GM23338 (cell line): ENCODE results near the gene PAK4. TPM values are rescaled to one million over a fixed set of nuclear protein-coding genes. Genes with fewer than 3 reads are reported as not detected.

Experiments
- ATAC-seq: fragments of 200-7000 bp; cut with Tn5 transposase; 3 replicates; pipeline ENCODE4 v1.9.1; 2020
- DNase-seq: peaks from one replicate; pipeline ENCODE4 v3.0.0-alpha.2; 2015; ENCODE audit warnings: low spot score
- H2AFZ ChIP-seq: fragments of 200-600 bp; sonication (generic); 2 replicates; pipeline ENCODE4 v1.8.0; 2016; ENCODE audit warnings: antibody characterized with exemption, mild to moderate bottlenecking, moderate library complexity
- H3F3A ChIP-seq: fragments of 200-600 bp; sonication (generic); replicated peaks from 2 replicates; pipeline ENCODE4 v1.8.0; 2017; ENCODE audit warnings: antibody characterized with exemption, mixed run types, low read depth
- H3K27ac ChIP-seq: fragments of 200-600 bp; sonication (generic); 2 replicates; pipeline ENCODE4 v1.6.1; 2016; ENCODE audit warnings: low read depth
- H3K27me3 ChIP-seq: fragments of 200-600 bp; sonication (generic); 2 replicates; pipeline ENCODE4 v1.8.0; 2016; ENCODE audit warnings: mild to moderate bottlenecking, mixed run types, moderate library complexity; ENCODE audit not compliant: insufficient read depth
- H3K36me3 ChIP-seq: fragments of 200-600 bp; sonication (generic); 2 replicates; pipeline ENCODE4 v1.8.0; 2016; ENCODE audit warnings: mild to moderate bottlenecking; ENCODE audit not compliant: insufficient read depth
- H3K4me1 ChIP-seq: fragments of 200-600 bp; sonication (generic); 2 replicates; pipeline ENCODE4 v1.8.0; 2016; ENCODE audit warnings: mild to moderate bottlenecking, moderate library complexity; ENCODE audit not compliant: insufficient read depth
- H3K4me2 ChIP-seq: fragments of 200-600 bp; sonication (generic); 2 replicates; pipeline ENCODE4 v1.7.1; 2017; ENCODE audit warnings: mixed run types
- H3K4me3 ChIP-seq: fragments of 200-600 bp; sonication (generic); 2 replicates; pipeline ENCODE4 v1.6.1; 2016; ENCODE audit warnings: mixed run types
- H3K79me2 ChIP-seq: fragments of 200-600 bp; sonication (generic); replicated peaks from 2 replicates; pipeline ENCODE4 v1.8.0; 2017; ENCODE audit warnings: mild to moderate bottlenecking; ENCODE audit not compliant: insufficient read depth
- H3K9me2 ChIP-seq: fragments of 200-600 bp; sonication (generic); 2 replicates; pipeline ENCODE4 v1.8.0; 2017; ENCODE audit not compliant: insufficient read depth
- H4K20me1 ChIP-seq: fragments of 200-600 bp; sonication (generic); replicated peaks from 2 replicates; pipeline ENCODE4 v1.8.0; 2017; ENCODE audit warnings: mild to moderate bottlenecking; ENCODE audit not compliant: insufficient read depth
- H3K27ac Mint-ChIP-seq: 2 replicates; pipeline ENCODE4 v1.8.0; 2020; ENCODE audit warnings: inconsistent platforms, mild to moderate bottlenecking, moderate library complexity, mixed read lengths
- H3K27me3 Mint-ChIP-seq: 3 replicates; pipeline ENCODE4 v1.8.0; 2022; ENCODE audit warnings: low read depth, mild to moderate bottlenecking, moderate library complexity, mixed read lengths, inconsistent platforms; ENCODE audit not compliant: insufficient read depth, poor library complexity
- H3K36me3 Mint-ChIP-seq: 3 replicates; pipeline ENCODE4 v1.8.0; 2021; ENCODE audit warnings: low read depth, mild to moderate bottlenecking, inconsistent platforms, moderate library complexity, mixed read lengths
- H3K4me1 Mint-ChIP-seq: 3 replicates; pipeline ENCODE4 v1.8.0; 2020; ENCODE audit warnings: mild to moderate bottlenecking, inconsistent platforms, mixed read lengths
- H3K4me3 Mint-ChIP-seq: 3 replicates; pipeline ENCODE4 v1.8.0; 2021; ENCODE audit warnings: moderate library complexity, mild to moderate bottlenecking, inconsistent platforms, mixed read lengths
- H3K9me3 Mint-ChIP-seq: 3 replicates; pipeline ENCODE4 v1.8.0; 2020; ENCODE audit warnings: moderate library complexity, mild to moderate bottlenecking, inconsistent platforms, mixed read lengths
- JUNB ChIP-seq: IDR thresholded peaks from one replicate; pipeline ENCODE4 v1.6.1; 2016; ENCODE audit warnings: antibody characterized with exemption; ENCODE audit not compliant: unreplicated experiment
- polyA plus RNA-seq: library from polyadenylated mRNA; unstranded; fragments of >200 nt; fragmentation: Nextera tagmentation; extraction: Ambion mirVana; gene quantifications from 2 replicates; pipeline ENCODE4 v1.2.1, GENCODE V29; 2016
- total RNA-seq: library from RNA; depleted of rRNA; stranded (reverse); fragments of >200 nt; shearing (Covaris generic); gene quantifications from 2 replicates; pipeline ENCODE4 v1.2.3, GENCODE V29; 2014
- TF ChIP-seq, protein P1 (sequence below): IDR thresholded peaks from one replicate; pipeline ENCODE4 v1.6.1; 2018; ENCODE audit warnings: antibody characterized with exemption; ENCODE audit not compliant: unreplicated experiment
- TF ChIP-seq, protein P2 (sequence below): fragments of 250-450 bp; sonication (Bioruptor Pico); IDR thresholded peaks from 2 replicates; pipeline ENCODE4 v1.5.0; 2020; ENCODE audit warnings: mild to moderate bottlenecking, moderate library complexity

Gene PAK4
- total and polyA plus RNA-seq, 2 experiments from 2014 or later, result 28.7 to 35.4 TPM

DNA sequence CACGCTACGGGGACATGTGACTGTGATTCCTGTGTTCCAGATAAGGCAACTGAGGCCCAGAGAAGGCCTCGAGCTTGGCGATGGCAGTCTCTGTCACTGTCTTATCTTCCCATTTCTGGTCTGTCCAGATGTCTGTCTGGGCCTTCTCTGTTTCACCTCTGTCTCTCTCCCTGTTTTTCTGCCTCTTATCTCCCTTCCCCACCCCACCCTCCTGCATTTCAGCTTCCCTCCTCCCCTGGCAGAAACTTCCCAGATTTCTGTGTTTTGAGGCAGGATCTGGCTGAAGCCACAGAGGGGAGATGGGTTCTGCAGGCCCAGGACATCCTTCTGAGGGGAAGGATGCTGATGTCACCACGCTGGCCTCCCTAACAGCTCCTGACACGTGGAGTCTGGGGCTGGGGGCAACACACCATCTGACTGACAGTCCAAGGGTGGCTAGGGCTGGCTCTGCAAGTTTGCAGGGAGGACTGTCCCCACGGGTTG lies 14.4 kb downstream of the PAK4 start:
- Histone ChIP-seq H3K36me3 (no peaks in the 10 kb centered on the region), H3K27ac (peak overlapping the region; percentile 84; the same call in 1 of the 2 replicates), H3K4me1 (peaks cover 66% of the 10 kb centered on the region), H3K9me2 (no peaks in the 10 kb centered on the region), H3K79me2 (peaks cover 95% of the 10 kb centered on the region), H3K27me3 (no peaks in the 10 kb centered on the region), H4K20me1 (peaks cover 8% of the 10 kb centered on the region), H3K4me3 (peak overlapping the region; percentile 44; the same call in 1 of the 2 replicates), H2AFZ (no peak overlapping the region), H3F3A (0 out of 2 replicates have a peak, but pooled peaks cover 4% of the 10 kb centered on the region), H3K4me2 (peak overlapping the region; percentile 78)
- Mint-ChIP-seq H3K36me3 (no peaks in the 10 kb centered on the region), H3K4me3 (peak overlapping the region; percentile 53; the same call in 1 of the 3 replicates), H3K27me3 (peaks cover 23% of the 10 kb centered on the region), H3K27ac (no peak overlapping the region), H3K9me3 (no peaks in the 10 kb centered on the region), H3K4me1 (peaks cover 85% of the 10 kb centered on the region)
- DNase-seq (no peak), ATAC-seq (no peak)
- TF ChIP-seq, protein P1, sequence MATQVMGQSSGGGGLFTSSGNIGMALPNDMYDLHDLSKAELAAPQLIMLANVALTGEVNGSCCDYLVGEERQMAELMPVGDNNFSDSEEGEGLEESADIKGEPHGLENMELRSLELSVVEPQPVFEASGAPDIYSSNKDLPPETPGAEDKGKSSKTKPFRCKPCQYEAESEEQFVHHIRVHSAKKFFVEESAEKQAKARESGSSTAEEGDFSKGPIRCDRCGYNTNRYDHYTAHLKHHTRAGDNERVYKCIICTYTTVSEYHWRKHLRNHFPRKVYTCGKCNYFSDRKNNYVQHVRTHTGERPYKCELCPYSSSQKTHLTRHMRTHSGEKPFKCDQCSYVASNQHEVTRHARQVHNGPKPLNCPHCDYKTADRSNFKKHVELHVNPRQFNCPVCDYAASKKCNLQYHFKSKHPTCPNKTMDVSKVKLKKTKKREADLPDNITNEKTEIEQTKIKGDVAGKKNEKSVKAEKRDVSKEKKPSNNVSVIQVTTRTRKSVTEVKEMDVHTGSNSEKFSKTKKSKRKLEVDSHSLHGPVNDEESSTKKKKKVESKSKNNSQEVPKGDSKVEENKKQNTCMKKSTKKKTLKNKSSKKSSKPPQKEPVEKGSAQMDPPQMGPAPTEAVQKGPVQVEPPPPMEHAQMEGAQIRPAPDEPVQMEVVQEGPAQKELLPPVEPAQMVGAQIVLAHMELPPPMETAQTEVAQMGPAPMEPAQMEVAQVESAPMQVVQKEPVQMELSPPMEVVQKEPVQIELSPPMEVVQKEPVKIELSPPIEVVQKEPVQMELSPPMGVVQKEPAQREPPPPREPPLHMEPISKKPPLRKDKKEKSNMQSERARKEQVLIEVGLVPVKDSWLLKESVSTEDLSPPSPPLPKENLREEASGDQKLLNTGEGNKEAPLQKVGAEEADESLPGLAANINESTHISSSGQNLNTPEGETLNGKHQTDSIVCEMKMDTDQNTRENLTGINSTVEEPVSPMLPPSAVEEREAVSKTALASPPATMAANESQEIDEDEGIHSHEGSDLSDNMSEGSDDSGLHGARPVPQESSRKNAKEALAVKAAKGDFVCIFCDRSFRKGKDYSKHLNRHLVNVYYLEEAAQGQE, result no peak
- TF ChIP-seq JUNB, result no peak
- TF ChIP-seq, protein P2, sequence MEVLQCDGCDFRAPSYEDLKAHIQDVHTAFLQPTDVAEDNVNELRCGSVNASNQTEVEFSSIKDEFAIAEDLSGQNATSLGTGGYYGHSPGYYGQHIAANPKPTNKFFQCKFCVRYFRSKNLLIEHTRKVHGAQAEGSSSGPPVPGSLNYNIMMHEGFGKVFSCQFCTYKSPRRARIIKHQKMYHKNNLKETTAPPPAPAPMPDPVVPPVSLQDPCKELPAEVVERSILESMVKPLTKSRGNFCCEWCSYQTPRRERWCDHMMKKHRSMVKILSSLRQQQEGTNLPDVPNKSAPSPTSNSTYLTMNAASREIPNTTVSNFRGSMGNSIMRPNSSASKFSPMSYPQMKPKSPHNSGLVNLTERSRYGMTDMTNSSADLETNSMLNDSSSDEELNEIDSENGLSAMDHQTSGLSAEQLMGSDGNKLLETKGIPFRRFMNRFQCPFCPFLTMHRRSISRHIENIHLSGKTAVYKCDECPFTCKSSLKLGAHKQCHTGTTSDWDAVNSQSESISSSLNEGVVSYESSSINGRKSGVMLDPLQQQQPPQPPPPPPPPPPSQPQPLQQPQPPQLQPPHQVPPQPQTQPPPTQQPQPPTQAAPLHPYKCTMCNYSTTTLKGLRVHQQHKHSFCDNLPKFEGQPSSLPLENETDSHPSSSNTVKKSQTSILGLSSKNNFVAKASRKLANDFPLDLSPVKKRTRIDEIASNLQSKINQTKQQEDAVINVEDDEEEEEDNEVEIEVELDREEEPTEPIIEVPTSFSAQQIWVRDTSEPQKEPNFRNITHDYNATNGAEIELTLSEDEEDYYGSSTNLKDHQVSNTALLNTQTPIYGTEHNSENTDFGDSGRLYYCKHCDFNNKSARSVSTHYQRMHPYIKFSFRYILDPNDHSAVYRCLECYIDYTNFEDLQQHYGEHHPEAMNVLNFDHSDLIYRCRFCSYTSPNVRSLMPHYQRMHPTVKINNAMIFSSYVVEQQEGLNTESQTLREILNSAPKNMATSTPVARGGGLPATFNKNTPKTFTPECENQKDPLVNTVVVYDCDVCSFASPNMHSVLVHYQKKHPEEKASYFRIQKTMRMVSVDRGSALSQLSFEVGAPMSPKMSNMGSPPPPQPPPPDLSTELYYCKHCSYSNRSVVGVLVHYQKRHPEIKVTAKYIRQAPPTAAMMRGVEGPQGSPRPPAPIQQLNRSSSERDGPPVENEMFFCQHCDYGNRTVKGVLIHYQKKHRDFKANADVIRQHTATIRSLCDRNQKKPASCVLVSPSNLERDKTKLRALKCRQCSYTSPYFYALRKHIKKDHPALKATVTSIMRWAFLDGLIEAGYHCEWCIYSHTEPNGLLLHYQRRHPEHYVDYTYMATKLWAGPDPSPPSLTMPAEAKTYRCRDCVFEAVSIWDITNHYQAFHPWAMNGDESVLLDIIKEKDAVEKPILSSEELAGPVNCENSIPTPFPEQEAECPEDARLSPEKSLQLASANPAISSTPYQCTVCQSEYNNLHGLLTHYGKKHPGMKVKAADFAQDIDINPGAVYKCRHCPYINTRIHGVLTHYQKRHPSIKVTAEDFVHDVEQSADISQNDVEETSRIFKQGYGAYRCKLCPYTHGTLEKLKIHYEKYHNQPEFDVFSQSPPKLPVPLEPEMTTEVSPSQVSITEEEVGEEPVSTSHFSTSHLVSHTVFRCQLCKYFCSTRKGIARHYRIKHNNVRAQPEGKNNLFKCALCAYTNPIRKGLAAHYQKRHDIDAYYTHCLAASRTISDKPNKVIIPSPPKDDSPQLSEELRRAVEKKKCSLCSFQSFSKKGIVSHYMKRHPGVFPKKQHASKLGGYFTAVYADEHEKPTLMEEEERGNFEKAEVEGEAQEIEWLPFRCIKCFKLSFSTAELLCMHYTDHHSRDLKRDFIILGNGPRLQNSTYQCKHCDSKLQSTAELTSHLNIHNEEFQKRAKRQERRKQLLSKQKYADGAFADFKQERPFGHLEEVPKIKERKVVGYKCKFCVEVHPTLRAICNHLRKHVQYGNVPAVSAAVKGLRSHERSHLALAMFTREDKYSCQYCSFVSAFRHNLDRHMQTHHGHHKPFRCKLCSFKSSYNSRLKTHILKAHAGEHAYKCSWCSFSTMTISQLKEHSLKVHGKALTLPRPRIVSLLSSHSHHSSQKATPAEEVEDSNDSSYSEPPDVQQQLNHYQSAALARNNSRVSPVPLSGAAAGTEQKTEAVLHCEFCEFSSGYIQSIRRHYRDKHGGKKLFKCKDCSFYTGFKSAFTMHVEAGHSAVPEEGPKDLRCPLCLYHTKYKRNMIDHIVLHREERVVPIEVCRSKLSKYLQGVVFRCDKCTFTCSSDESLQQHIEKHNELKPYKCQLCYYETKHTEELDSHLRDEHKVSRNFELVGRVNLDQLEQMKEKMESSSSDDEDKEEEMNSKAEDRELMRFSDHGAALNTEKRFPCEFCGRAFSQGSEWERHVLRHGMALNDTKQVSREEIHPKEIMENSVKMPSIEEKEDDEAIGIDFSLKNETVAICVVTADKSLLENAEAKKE (CRISPR knock-in tag), result no peak
